Esophagus squamous epithelium (tissue), 5 donors: ENCODE measurements around the gene OR2H1. TPM values are rescaled to one million over a fixed set of nuclear protein-coding genes. Genes with fewer than 3 reads are reported as not detected.

Source experiments
- DNase-seq: peaks from one replicate; lab custom pipeline; 2025; lab: John Stamatoyannopoulos, UW
- H3K27ac ChIP-seq, 4 donors: fragments of 200-600 bp; sonication (generic); one replicate each; pipeline ENCODE4 v1.5.1; 2016 to 2019; ENCODE audit warnings: mild to moderate bottlenecking in 1 of 4
- H3K27me3 ChIP-seq, 4 donors: fragments of 200-600 bp; sonication (generic); 1 replicate in 3 of 4; 2 replicates in 1 of 4; pipeline versions ENCODE4 v1.5.1 to v1.6.0; 2017 to 2021; ENCODE audit warnings: antibody characterized with exemption in 1 of 4
- H3K36me3 ChIP-seq, 3 donors: fragments of 200-600 bp; sonication (generic); one replicate each; pipeline ENCODE4 v1.5.1; 2016 to 2019
- H3K4me1 ChIP-seq, 3 donors: fragments of 200-600 bp; sonication (generic); one replicate each; pipeline ENCODE4 v1.5.1; 2017 to 2019
- H3K4me3 ChIP-seq, 4 donors: fragments of 200-600 bp; sonication (generic); 1 replicate in 3 of 4; 2 replicates in 1 of 4; pipeline ENCODE4 v1.5.1; 2016 to 2019; ENCODE audit warnings: mild to moderate bottlenecking in 2 of 4, moderate library complexity in 1 of 4
- H3K9me3 ChIP-seq, 3 donors: fragments of 200-600 bp; sonication (generic); one replicate each; pipeline ENCODE4 v1.5.1; 2016 to 2019
- POLR2A ChIP-seq, 4 donors: fragments of 450-650 bp; IDR thresholded peaks; one replicate each; pipeline ENCODE4 v1.6.1; 2017; ENCODE audit warnings: antibody characterized with exemption in 4 of 4, mild to moderate bottlenecking in 4 of 4, moderate library complexity in 3 of 4
- WGBS, 2 donors: methylation state at CpG; one replicate each; pipeline ENCODE4 v1.1.5; 2018; 5-methylcytosine and 5-hydroxymethylcytosine counted together
- intact Hi-C: fragments of 100-400 bp; cut with DNase I; formaldehyde crosslinking; loops from one replicate; pipeline ENCODE4 v1.15.0; 2022
- total RNA-seq, 4 donors: library from RNA; depleted of rRNA; stranded (reverse); fragments of >200 nt; gene quantifications; one replicate each; pipeline ENCODE4 v1.1.0, GENCODE V29; 2016
- TF ChIP-seq, protein P1 (sequence below), 6 experiments: fragments of 450-650 bp in 4 of 6; fragments of 200-600 bp in 2 of 6; sonication (generic) in 2 of 6; IDR thresholded peaks; one replicate each; pipeline ENCODE4 v1.5.1; 2016 to 2019; ENCODE audit warnings: antibody characterized with exemption in 6 of 6, mild to moderate bottlenecking in 4 of 6, moderate library complexity in 4 of 6
- donor health status: DM: yes; HTN: yes; CAD: no.

The OR2H1 gene
- total RNA-seq, 4 donors from 2014 or later = not detected

DNA sequence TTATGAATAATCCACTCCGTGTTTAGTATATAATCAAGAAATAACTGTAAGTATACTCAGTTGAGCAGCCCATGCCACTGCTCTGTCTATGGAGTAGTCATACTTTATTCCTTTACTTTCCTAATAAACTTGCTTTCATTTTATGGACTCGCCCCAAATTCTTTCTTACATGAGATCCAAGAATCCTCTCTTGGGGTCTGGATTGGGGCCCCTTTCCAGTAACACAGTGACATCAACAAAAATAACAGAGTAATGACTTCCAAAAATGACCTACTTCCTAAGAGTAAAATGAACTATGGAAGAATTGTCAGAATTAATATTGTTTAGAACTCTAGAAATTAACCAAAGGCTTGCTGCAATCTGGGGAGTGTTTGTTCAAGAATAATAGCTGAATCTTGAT lies 8.8 kb downstream of the OR2H1 start:
- H3K9me3 ChIP-seq = no peaks in the 10 kb centered on the region
- 72 to 84% methylated on average over 2 of the region's 2 CpGs for WGBS, 2 donors
- TF ChIP-seq POLR2A (IDR thresholded peaks at IDR 0.05) = no peak
- intact Hi-C loops = no loop called here
- H3K27me3 ChIP-seq = no peaks in the 10 kb centered on the region
- H3K4me3 ChIP-seq = no peak overlapping the region
- no peaks in the 10 kb centered on the region for H3K4me1 ChIP-seq
- H3K36me3 ChIP-seq = no peaks in the 10 kb centered on the region
- no peak overlapping the region for H3K27ac ChIP-seq
- no peak for DNase-seq

GRCh38 chr6:29466241-29466640 lies 9.3 kb downstream of the OR2H1 start:
- H3K9me3 ChIP-seq = no peaks in the 10 kb centered on the region
- no peaks in the 10 kb centered on the region for H3K36me3 ChIP-seq
- no peak overlapping the region for H3K4me3 ChIP-seq
- no peak for DNase-seq
- H3K27me3 ChIP-seq = no peaks in the 10 kb centered on the region
- H3K4me1 ChIP-seq = no peaks in the 10 kb centered on the region
- H3K27ac ChIP-seq = no peak overlapping the region
- 56 to 58% methylated on average over 6 of the region's 6 CpGs for WGBS, 2 donors
- TF ChIP-seq, protein P1, sequence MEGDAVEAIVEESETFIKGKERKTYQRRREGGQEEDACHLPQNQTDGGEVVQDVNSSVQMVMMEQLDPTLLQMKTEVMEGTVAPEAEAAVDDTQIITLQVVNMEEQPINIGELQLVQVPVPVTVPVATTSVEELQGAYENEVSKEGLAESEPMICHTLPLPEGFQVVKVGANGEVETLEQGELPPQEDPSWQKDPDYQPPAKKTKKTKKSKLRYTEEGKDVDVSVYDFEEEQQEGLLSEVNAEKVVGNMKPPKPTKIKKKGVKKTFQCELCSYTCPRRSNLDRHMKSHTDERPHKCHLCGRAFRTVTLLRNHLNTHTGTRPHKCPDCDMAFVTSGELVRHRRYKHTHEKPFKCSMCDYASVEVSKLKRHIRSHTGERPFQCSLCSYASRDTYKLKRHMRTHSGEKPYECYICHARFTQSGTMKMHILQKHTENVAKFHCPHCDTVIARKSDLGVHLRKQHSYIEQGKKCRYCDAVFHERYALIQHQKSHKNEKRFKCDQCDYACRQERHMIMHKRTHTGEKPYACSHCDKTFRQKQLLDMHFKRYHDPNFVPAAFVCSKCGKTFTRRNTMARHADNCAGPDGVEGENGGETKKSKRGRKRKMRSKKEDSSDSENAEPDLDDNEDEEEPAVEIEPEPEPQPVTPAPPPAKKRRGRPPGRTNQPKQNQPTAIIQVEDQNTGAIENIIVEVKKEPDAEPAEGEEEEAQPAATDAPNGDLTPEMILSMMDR (IDR thresholded peaks at IDR 0.05) = no peak
- no peak for TF ChIP-seq POLR2A (IDR thresholded peaks at IDR 0.05)
- intact Hi-C loops = no loop called here

GRCh38 chr6:29474996-29475395 lies 18.0 kb downstream of the OR2H1 start:
- Histone ChIP-seq H3K36me3 (no peaks in the 10 kb centered on the region), H3K4me3 (no peak overlapping the region), H3K9me3 (no peaks in the 10 kb centered on the region), H3K27ac (no peak overlapping the region), H3K4me1 (no peaks in the 10 kb centered on the region), H3K27me3 (no peaks in the 10 kb centered on the region)
- TF ChIP-seq, protein P1 (IDR thresholded peaks at IDR 0.05) = no peak
- no peak for TF ChIP-seq POLR2A (IDR thresholded peaks at IDR 0.05)
- WGBS, 2 donors = no CpG with 5 or more reads among the region's 2 CpGs
- DNase-seq = no peak
- intact Hi-C loops = no loop called here

DNA sequence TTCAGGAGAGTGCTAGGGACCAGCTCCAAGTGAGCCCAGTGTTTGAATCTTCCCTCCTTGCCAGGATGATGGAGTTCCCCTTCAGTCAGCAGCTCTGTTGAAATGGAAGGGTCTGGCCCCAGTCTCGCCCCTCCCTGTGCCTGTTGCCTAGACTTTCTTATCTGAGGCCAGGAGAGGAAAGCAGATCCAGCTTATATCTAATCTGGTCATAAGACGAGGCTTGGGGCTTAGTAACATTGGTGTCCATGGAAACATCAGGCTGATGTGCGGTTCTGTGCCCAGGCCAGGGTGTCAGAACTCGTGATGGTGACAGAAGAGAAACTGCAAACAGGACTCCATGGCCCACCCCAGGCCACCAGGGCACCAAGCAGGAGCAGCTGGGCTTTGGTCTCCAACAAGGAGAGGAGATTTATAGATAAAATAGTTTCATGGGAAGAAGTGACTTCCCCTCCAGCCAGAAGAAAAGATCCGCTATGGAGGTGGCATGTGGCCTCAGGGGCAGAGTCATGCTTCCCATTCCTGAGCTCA lies 21.0 kb downstream of the OR2H1 start:
- Histone ChIP-seq H3K27me3 (no peaks in the 10 kb centered on the region), H3K36me3 (no peaks in the 10 kb centered on the region), H3K4me3 (no peak overlapping the region), H3K4me1 (no peaks in the 10 kb centered on the region), H3K9me3 (peaks cover 0 to 4% (median 0%) of the 10 kb centered on the region in 3 donors), H3K27ac (peak overlapping the region in 1 of 4 donors; percentile 33)
- WGBS, 2 donors = 61 to 69% methylated on average over 4 of the region's 5 CpGs
- TF ChIP-seq, protein P1 (IDR thresholded peaks at IDR 0.05) = no peak
- TF ChIP-seq POLR2A (IDR thresholded peaks at IDR 0.05) = no peak
- no peak for DNase-seq
- intact Hi-C loops = no loop called here

DNA sequence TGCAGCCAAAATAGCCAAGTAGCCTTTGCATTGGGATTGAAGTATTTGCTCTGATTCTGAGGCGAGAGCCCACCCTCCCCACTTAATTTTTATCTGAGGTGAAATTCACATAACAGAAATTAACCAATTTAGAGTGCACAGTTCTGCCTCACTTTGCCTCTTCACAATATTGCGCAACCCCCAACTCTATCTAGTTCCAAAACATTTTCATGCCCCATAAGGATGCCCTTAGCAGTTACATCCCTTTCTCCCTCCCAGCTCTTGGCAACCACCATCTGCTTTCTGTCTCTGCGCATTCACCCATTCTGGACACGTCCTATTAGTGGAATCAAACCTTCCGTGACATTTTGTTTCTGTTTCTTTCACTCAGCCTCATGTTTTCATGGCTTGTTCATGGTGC lies 21.8 kb downstream of the OR2H1 start:
- TF ChIP-seq, protein P1 (IDR thresholded peaks at IDR 0.05) = no peak
- TF ChIP-seq POLR2A (IDR thresholded peaks at IDR 0.05) = no peak
- Histone ChIP-seq H3K27ac (no peak overlapping the region), H3K36me3 (no peaks in the 10 kb centered on the region), H3K27me3 (no peaks in the 10 kb centered on the region), H3K4me1 (no peaks in the 10 kb centered on the region), H3K9me3 (peaks cover 0 to 4% (median 0%) of the 10 kb centered on the region in 3 donors), H3K4me3 (no peak overlapping the region)
- no peak for DNase-seq
- intact Hi-C loops = no loop called here
- WGBS, 2 donors = 70 to 72% methylated on average over 5 of the region's 5 CpGs

GRCh38 chr6:29479560-29479959 lies 22.6 kb downstream of the OR2H1 start:
- Histone ChIP-seq H3K9me3 (peaks cover 0 to 4% (median 0%) of the 10 kb centered on the region in 3 donors), H3K27ac (no peak overlapping the region), H3K4me3 (no peak overlapping the region), H3K36me3 (no peaks in the 10 kb centered on the region), H3K27me3 (no peaks in the 10 kb centered on the region), H3K4me1 (no peaks in the 10 kb centered on the region)
- 71 to 75% methylated on average over 2 of the region's 2 CpGs for WGBS, 2 donors
- DNase-seq = no peak
- intact Hi-C loops = no loop called here
- no peak for TF ChIP-seq POLR2A (IDR thresholded peaks at IDR 0.05)
- TF ChIP-seq, protein P1 (IDR thresholded peaks at IDR 0.05) = no peak
